Measurements from ENCODE around the gene ITGB2. TPM values are rescaled to one million over a fixed set of nuclear protein-coding genes. Genes with fewer than 3 reads are reported as not detected.

Gene ITGB2
- total RNA-seq, 1 experiment from 2014 or later: 1.5 TPM

GRCh38 chr21:44923480-44924084 lies 2.9 kb upstream of the ITGB2 start (continued):
- TF ChIP-seq ZNF532 (CRISPR knock-in tag; IDR thresholded peaks at IDR 0.05; ENCODE audit: borderline replicate concordance): no peak
- no peak for TF ChIP-seq HMGXB4 (CRISPR knock-in tag; IDR thresholded peaks at IDR 0.05)
- TF ChIP-seq CREB1 (CRISPR knock-in tag; IDR thresholded peaks at IDR 0.05): no peak
- TF ChIP-seq TEAD1 (CRISPR knock-in tag; IDR thresholded peaks at IDR 0.05): no peak
- TF ChIP-seq ZBTB21 (CRISPR knock-in tag; IDR thresholded peaks at IDR 0.05; ENCODE audit: borderline replicate concordance): no peak
- TF ChIP-seq PRRX2 (CRISPR knock-in tag; IDR thresholded peaks at IDR 0.05): no peak
- TF ChIP-seq EMX1 (CRISPR knock-in tag; IDR thresholded peaks at IDR 0.05): no peak
- no peak for TF ChIP-seq USF2 (CRISPR knock-in tag; IDR thresholded peaks at IDR 0.05)

GRCh38 chr21:44921928-44922327 lies 1.2 kb upstream of the ITGB2 start:
- no peaks in the 10 kb centered on the region for H3K36me3 Mint-ChIP-seq
- H3K27me3 Mint-ChIP-seq (ENCODE audit: low read depth): peaks cover 9% of the 10 kb centered on the region
- H3K27ac Mint-ChIP-seq: no peak overlapping the region
- POLR2A ChIA-PET: no interaction called here
- H3K4me3 Mint-ChIP-seq: no peak overlapping the region
- TF ChIP-seq, protein P1, sequence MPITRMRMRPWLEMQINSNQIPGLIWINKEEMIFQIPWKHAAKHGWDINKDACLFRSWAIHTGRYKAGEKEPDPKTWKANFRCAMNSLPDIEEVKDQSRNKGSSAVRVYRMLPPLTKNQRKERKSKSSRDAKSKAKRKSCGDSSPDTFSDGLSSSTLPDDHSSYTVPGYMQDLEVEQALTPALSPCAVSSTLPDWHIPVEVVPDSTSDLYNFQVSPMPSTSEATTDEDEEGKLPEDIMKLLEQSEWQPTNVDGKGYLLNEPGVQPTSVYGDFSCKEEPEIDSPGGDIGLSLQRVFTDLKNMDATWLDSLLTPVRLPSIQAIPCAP (CRISPR knock-in tag; IDR thresholded peaks at IDR 0.05): no peak
- no peak for TF ChIP-seq ATF1 (CRISPR knock-in tag; IDR thresholded peaks at IDR 0.05)
- TF ChIP-seq ZNF423 (CRISPR knock-in tag; IDR thresholded peaks at IDR 0.05): no peak
- TF ChIP-seq MYBL2 (CRISPR knock-in tag; IDR thresholded peaks at IDR 0.05): no peak
- no peak for TF ChIP-seq E2F1 (CRISPR knock-in tag; IDR thresholded peaks at IDR 0.05)
- TF ChIP-seq, protein P2, sequence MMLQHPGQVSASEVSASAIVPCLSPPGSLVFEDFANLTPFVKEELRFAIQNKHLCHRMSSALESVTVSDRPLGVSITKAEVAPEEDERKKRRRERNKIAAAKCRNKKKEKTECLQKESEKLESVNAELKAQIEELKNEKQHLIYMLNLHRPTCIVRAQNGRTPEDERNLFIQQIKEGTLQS (CRISPR knock-in tag; conservative IDR thresholded peaks at IDR 0.05): no peak
- no peak for DNase-seq (ENCODE audit: low spot score)
- ATAC-seq: no peak
- H3K9me3 Mint-ChIP-seq: no peaks in the 10 kb centered on the region
- CTCF ChIA-PET: no interaction called here
- peaks cover 10% of the 10 kb centered on the region for H3K4me1 Mint-ChIP-seq
